ENCODE data around the gene PDE7B. TPM values are rescaled to one million over a fixed set of nuclear protein-coding genes. Genes with fewer than 3 reads are reported as not detected.
"Not testable (repeated sequence)": the region's sequence is repeated elsewhere in the genome, so short reads cannot be mapped to it uniquely, and the experiment has no call there.

Gene PDE7B
- polyA plus RNA-seq, 3 donors from 2014 or later = 0.14 TPM; not detected in 2

DNA sequence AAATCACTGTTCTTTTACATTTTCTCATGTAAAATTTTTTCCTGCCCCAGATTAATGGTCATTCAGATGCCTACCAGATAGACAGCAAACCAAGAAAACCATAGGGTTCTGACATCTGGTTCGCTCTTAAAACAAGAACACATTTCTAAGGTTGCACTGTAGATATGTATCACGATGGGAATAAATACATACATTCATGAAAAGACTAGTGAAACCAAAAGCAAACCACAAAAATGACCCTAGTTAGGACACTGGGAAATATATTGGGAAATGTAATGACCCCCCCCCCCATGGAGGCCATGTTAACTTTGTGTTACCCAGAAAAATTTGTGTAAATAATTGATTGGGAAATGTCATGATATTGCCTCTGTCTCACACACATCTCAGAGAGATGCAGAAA is 361.1 kb downstream of the PDE7B start:
- Mint-ChIP-seq H3K27me3 (ENCODE audit: low read depth in 3 of 3) (peaks cover 0 to 2% (median 0%) of the 10 kb centered on the region in 3 donors), H3K9me3 (no peaks in the 10 kb centered on the region), H3K4me3 (no peak overlapping the region), H3K36me3 (no peaks in the 10 kb centered on the region), H3K4me1 (no peaks in the 10 kb centered on the region), H3K27ac (no peak overlapping the region)
- DNase-seq = no peak

DNA sequence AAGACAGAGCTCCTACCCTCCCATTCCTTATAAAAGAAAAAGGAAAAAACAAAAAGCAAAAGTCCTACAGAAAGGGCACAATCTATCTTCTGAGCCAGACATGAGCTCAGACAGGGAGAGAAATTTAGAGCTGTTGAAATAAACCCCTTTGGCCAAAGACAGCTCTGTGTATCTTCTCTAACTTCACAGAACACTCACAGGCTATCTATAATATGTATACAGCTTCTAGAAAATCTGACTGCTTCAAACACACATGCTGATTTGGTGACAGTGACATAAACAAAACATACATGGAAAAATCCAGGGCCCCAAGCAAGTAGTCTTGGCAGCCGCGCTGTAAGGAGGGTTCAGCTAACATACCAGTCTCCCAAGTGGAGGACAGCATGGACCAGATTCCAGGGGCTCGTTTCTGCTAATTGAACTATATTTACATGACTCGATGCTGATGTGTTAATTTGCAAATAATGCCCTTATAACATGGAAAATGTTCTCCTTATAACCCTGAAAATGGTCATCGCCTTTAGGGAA is 361.6 kb downstream of the PDE7B start:
- Mint-ChIP-seq H3K9me3 (no peaks in the 10 kb centered on the region), H3K4me3 (no peak overlapping the region), H3K27me3 (ENCODE audit: low read depth in 3 of 3) (peaks cover 0 to 2% (median 0%) of the 10 kb centered on the region in 3 donors), H3K4me1 (no peaks in the 10 kb centered on the region), H3K36me3 (no peaks in the 10 kb centered on the region), H3K27ac (no peak overlapping the region)
- no peak for DNase-seq

DNA sequence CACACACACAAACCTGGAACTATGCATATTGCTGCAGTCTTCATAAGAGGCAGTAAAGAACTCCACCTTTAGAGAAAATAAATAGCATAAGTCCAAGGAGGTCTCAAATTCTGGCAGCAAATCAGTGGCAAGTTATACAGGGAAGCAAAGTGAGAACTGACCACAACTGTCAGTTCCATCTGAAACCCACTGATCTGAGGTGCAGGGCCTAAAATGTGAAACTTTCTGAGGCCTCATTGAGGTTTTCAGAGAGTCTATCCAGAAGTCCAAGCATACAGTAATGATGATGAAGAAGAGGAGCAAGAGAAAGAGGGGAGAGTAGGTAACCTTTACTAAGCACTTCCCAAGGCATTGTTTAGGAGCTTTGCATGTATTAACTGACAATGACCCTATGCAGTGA is 362.4 kb downstream of the PDE7B start:
- Mint-ChIP-seq H3K36me3 (no peaks in the 10 kb centered on the region), H3K27ac (no peak overlapping the region), H3K4me3 (no peak overlapping the region), H3K9me3 (no peaks in the 10 kb centered on the region), H3K27me3 (ENCODE audit: low read depth in 3 of 3) (peaks cover 0 to 2% (median 0%) of the 10 kb centered on the region in 3 donors), H3K4me1 (no peaks in the 10 kb centered on the region)
- no peak for DNase-seq

DNA sequence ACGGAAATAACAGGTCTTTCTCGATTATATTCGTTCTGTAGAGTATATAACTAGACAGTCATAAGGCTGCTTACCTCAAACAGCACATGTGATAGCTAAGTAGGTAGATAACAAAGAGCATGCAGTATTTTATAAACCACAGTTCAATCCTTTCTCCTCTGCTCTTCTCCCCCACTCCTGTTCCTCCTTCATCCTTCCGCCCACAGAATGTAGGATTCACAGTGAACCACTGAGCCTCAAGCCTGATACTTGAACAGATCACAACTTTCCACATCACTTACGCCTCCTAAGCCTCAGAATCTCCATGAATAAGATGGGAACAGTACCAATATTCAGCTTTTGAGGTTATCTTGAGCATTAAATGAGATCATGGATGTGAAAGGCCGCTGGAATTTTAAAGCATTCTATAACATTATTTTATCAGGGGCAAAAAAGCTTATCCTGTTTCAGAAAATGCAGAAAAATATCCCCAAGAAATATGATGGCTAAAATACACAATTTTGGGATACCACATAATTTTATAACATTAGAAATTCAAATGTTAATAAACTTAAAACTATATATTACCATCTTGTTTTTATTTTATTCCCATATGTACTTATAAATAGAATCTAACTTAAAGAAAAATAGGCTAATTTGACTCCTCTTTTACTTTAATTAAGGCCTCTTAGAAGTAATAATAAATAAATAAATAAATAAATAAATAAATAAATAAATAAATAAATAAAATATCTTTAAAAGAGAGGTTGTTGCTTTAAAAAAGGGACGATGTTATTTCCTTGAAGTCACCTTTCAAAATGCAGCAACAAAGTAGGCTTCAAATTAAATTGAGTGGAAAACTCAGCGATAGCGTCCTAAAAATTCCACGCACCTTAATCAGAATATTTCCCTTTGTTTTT is 365.3 kb downstream of the PDE7B start:
- Mint-ChIP-seq H3K9me3 (no peaks in the 10 kb centered on the region), H3K27me3 (ENCODE audit: low read depth in 3 of 3) (peaks cover 0 to 2% (median 0%) of the 10 kb centered on the region in 3 donors), H3K4me3 (no peak overlapping the region), H3K27ac (no peak overlapping the region), H3K36me3 (no peaks in the 10 kb centered on the region), H3K4me1 (no peaks in the 10 kb centered on the region)
- DNase-seq = no peak

DNA sequence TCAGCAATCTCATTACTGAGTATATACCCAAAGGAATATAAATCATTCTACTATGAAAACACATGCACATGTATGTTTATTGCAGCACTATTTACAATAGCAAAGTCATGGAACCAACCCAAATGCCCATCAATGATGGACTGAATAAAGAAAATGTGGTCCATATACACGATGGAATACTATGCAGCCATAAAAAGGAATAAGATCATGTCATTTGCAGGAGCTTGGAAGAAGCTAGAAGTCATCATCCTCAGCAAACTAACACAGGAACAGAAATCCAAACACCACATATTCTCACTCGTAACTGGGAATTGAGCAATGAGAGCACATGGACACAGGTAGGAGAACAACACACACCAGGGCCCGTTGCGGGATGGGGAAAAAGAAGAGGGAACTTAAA is 373.5 kb downstream of the PDE7B start:
- H3K27me3 Mint-ChIP-seq (ENCODE audit: low read depth in 3 of 3); H3K27ac Mint-ChIP-seq; DNase-seq; H3K4me1 Mint-ChIP-seq; H3K36me3 Mint-ChIP-seq; H3K9me3 Mint-ChIP-seq; H3K4me3 Mint-ChIP-seq: not testable (repeated sequence)

DNA sequence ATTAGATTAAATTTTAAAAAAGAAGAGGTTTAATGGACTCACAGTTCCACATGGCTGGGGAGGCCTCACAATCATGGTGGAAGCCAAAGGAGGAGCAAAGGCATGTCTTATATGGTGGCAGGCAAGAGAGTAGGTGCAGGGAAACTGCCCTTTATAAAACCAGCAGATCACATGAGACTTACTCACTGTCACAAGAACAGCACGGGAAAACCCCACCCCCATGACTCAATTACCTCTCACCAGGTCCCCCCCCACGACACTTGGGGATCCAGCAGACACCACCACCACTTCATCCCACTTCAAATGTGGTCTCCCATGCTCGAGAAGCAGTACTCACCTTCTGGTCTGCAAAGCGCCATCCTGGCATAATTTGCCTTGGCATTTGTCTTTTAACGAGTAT is 374.0 kb downstream of the PDE7B start:
- peaks cover 0 to 1% (median 0%) of the 10 kb centered on the region in 6 donors for H3K9me3 Mint-ChIP-seq
- H3K4me1 Mint-ChIP-seq = peaks cover 0 to 8% of the 10 kb centered on the region in 2 donors
- no peak overlapping the region for H3K4me3 Mint-ChIP-seq
- H3K27me3 Mint-ChIP-seq (ENCODE audit: low read depth in 3 of 3) = peaks cover 0 to 2% (median 0%) of the 10 kb centered on the region in 3 donors
- H3K27ac Mint-ChIP-seq = no peak overlapping the region
- no peak for DNase-seq
- H3K36me3 Mint-ChIP-seq = no peaks in the 10 kb centered on the region

DNA sequence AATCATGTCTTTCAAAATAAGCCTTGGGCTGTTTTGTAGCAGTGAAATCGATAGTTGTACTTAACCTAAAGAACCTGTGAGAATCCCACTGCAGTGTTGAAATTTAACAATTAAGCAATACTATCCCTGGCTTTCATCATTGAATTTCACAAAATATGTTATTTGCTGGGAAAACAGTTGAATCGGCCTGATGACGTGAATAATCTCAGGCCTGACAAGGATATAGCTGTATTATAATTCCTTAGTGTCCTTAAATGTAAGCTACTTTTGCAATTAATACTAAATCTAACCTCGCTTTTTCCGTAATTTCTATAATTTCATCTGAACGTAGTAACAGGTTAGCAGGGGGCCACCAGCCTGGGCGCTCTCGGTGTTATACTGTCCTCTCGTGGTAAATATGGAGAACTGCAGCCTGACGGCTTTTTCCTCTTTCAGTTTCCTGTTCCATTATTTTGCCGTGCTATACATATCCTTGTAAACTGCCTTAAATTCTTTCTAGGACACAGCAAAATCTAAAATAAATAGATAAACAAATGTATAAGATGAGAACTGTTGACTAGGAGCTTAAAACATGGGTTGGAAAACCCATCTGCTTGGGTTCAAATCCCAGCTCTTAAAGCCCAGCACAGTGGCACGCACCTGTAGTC is 374.6 kb downstream of the PDE7B start:
- Mint-ChIP-seq H3K4me3 (peak overlapping the region; percentile 51 to 74 (median 71)), H3K27ac (peak overlapping the region in 3 of 6 donors; percentile 6 to 58 (median 22)), H3K4me1 (peaks cover 0 to 8% of the 10 kb centered on the region in 2 donors), H3K27me3 (ENCODE audit: low read depth in 3 of 3) (peaks cover 0 to 2% (median 0%) of the 10 kb centered on the region in 3 donors), H3K36me3 (no peaks in the 10 kb centered on the region), H3K9me3 (peaks cover 0 to 1% (median 0%) of the 10 kb centered on the region in 6 donors)
- peak; percentile 49 to 63 (median 54) for DNase-seq

DNA sequence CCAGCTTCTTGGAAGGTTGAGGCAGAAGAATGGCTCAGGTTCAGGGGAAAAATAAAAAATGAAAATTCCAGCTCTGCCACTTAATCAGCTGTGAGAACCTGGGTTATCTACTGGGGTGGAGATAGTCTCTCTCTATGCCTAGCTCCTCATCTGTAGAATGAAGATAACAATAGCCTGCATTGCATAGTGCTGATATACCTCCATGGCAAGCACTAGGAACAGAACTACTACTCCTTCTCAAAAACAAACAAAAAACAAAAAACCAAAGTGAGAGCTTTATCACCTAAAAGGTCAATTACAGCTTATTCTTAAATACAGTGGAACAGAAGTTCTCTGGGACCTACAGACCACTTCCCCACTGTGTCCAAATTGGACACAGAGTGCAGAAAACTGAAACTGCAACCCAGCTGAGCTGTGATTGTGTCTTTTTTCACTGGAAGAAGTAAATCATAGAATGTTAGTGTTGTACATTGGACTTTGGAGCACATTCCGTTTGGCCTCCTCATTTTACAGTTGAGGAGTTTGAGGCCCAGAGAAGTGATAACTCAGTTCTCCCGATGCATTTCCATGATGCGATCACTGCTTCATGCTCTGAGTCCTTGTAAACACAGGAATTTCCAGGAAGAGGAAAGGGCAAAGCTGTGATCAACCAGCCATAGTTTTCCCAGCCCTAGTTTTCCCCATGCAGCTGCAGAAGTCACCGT is 375.3 kb downstream of the PDE7B start:
- H3K27ac Mint-ChIP-seq = peak overlapping the region in 3 of 6 donors; percentile 6 to 58 (median 22)
- peak overlapping the region; percentile 51 to 74 (median 71) for H3K4me3 Mint-ChIP-seq
- DNase-seq = no peak

DNA sequence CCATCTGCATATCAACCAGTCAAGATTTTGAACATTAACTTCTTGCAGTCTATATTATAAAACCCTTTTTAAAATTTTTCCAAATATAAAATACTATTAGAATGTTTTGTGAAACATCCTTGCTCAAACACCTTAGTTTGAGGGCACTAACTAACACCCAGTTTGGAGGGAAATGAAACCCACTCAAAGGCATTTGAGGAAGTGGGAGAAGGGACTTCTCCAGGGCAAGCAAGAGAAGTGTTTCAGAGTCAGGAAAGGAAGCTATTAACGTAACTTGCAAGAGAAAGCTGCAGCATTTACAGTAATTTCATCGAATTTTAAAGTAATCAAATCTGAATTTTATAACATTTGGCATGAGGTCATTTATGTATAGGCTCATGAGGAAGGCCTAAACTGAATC is 377.3 kb downstream of the PDE7B start:
- no peak for DNase-seq
- H3K4me1 Mint-ChIP-seq = peaks cover 0 to 8% of the 10 kb centered on the region in 2 donors
- H3K4me3 Mint-ChIP-seq = no peak overlapping the region
- H3K27me3 Mint-ChIP-seq (ENCODE audit: low read depth in 3 of 3) = peaks cover 0 to 2% (median 0%) of the 10 kb centered on the region in 3 donors
- no peak overlapping the region for H3K27ac Mint-ChIP-seq
- no peaks in the 10 kb centered on the region for H3K36me3 Mint-ChIP-seq
- H3K9me3 Mint-ChIP-seq = peaks cover 0 to 1% (median 0%) of the 10 kb centered on the region in 6 donors

More for the DNA sequence above, 375.3 kb downstream of the PDE7B start:
- peaks cover 0 to 2% (median 0%) of the 10 kb centered on the region in 3 donors for H3K27me3 Mint-ChIP-seq (ENCODE audit: low read depth in 3 of 3)
- peaks cover 0 to 8% of the 10 kb centered on the region in 2 donors for H3K4me1 Mint-ChIP-seq
- peaks cover 0 to 1% (median 0%) of the 10 kb centered on the region in 6 donors for H3K9me3 Mint-ChIP-seq
- no peaks in the 10 kb centered on the region for H3K36me3 Mint-ChIP-seq

DNA sequence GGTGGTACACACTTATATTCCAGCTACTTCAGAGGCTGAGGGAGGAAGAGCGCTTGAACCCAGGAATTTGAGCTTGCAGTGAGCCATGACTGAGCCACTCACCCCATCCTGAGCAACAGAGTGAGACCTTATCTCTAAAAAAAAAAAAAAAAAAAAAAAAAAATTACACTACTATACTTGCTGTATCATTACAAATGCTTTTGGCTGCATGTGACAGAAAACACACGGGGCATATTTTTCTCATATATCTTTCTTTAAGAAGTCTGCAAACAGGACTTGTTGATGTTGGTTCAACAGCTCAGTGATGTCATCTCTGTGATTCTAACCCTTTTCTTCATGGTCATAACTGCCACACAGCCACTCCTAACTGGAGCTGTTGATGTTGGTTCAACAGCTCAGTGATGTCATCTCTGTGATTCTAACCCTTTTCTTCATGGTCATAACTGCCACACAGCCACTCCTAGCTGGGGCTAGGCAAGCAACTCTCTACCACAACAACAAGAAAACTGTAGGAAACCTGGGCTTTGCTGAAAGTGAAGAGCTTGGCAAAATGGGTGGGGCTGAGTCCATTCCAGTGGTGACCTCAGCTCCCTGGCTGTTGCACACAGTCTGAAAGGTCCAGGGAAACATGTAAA is 378.8 kb downstream of the PDE7B start:
- H3K4me1 Mint-ChIP-seq = peaks cover 0 to 8% of the 10 kb centered on the region in 2 donors
- H3K36me3 Mint-ChIP-seq = no peaks in the 10 kb centered on the region
- H3K9me3 Mint-ChIP-seq = no peaks in the 10 kb centered on the region
- no peak overlapping the region for H3K27ac Mint-ChIP-seq
- no peak for DNase-seq
- peaks cover 0 to 2% (median 0%) of the 10 kb centered on the region in 3 donors for H3K27me3 Mint-ChIP-seq (ENCODE audit: low read depth in 3 of 3)
- H3K4me3 Mint-ChIP-seq = no peak overlapping the region

DNA sequence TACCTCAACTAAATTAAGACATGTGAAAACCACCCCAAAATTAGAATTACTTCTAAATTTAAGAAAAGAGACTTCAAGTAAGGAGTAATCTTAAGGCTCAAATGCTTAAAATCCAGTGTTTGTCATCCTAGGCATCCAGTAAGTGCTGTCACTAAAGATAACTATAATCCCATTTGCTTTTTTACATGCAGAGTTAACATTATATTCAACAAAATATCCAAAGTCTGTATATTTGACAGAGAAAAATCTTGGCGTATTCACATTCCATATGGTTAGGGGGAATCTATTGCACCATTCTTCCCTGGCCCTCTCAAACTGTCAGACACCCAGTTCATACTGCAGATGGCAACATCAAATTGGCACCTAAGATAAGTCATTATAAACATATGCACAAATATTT is 381.2 kb downstream of the PDE7B start:
- Mint-ChIP-seq H3K27me3 (ENCODE audit: low read depth in 3 of 3) (peaks cover 0 to 2% (median 1%) of the 10 kb centered on the region in 3 donors), H3K4me3 (no peak overlapping the region), H3K36me3 (peaks cover 0 to 8% (median 0%) of the 10 kb centered on the region in 3 donors), H3K9me3 (no peaks in the 10 kb centered on the region), H3K4me1 (no peaks in the 10 kb centered on the region), H3K27ac (no peak overlapping the region)
- DNase-seq = no peak

DNA sequence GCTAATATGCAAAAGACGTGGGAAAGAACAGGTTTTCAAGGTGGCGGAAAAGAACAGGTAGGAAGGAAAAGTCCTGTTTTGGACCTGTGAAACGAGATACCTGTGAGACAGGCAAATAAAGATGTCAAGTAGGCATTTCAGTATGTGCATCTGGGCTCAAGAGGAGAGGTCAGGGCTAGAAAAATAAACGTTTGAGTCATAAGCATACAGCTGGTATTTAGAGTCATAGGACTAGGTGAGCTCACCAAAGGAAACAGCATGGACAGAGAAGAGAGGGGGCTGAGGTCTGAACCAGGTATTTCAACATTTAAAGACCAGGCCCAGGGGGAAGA is 383.7 kb downstream of the PDE7B start:
- no peak overlapping the region for H3K27ac Mint-ChIP-seq
- H3K4me3 Mint-ChIP-seq = no peak overlapping the region
- peaks cover 0 to 11% (median 8%) of the 10 kb centered on the region in 3 donors for H3K36me3 Mint-ChIP-seq
- no peak for DNase-seq
- H3K27me3 Mint-ChIP-seq (ENCODE audit: low read depth in 3 of 3) = peaks cover 0 to 2% (median 1%) of the 10 kb centered on the region in 3 donors
- no peaks in the 10 kb centered on the region for H3K9me3 Mint-ChIP-seq
- H3K4me1 Mint-ChIP-seq = no peaks in the 10 kb centered on the region

All from immature natural killer cell (primary cell).